Measurements from ENCODE around the gene SAMD14. TPM values are rescaled to one million over a fixed set of nuclear protein-coding genes. Genes with fewer than 3 reads are reported as not detected.

Gene SAMD14
- total RNA-seq, 1 donor from 2014 or later, result 14.7 TPM

DNA sequence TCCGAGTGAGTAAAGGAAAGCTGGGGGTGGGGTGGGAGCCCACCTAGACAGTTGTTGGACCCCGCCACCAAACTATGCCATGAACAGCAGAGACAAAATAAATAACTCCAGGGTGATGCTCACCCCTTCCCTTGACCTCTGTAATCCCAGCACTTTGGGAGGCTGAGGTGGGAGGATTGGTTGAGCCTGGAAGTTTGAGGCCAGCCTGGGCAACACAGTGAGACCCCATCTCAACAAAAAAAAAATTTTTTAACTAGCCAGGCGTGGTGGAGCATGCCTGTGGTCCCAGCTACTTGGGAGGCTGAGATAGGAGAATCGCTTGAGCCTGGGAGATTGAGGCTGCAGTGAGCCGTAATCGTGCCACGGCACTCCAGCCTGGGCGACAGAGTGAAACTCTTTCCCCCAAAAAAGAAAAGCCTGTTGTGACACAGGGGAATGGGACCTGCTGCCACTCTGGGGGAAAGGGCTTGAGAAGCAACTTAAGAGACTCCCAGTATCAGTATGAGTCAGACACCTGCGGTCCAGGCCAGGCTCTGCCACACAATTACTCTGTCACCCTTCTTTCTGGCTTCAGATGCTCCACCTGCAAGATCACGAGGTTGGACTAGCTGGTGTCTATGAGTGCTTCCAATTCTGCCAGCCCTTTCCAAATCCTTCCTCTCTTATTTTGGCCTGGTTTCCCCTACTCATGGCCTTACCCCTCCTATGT, 40.9 kb upstream of the SAMD14 start:
- TF ChIP-seq, protein P1, sequence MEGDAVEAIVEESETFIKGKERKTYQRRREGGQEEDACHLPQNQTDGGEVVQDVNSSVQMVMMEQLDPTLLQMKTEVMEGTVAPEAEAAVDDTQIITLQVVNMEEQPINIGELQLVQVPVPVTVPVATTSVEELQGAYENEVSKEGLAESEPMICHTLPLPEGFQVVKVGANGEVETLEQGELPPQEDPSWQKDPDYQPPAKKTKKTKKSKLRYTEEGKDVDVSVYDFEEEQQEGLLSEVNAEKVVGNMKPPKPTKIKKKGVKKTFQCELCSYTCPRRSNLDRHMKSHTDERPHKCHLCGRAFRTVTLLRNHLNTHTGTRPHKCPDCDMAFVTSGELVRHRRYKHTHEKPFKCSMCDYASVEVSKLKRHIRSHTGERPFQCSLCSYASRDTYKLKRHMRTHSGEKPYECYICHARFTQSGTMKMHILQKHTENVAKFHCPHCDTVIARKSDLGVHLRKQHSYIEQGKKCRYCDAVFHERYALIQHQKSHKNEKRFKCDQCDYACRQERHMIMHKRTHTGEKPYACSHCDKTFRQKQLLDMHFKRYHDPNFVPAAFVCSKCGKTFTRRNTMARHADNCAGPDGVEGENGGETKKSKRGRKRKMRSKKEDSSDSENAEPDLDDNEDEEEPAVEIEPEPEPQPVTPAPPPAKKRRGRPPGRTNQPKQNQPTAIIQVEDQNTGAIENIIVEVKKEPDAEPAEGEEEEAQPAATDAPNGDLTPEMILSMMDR (IDR thresholded peaks at IDR 0.05; ENCODE audit: insufficient read depth, low read length, poor library complexity, severe bottlenecking), result no peak
- H3K27me3 ChIP-seq (ENCODE audit: control insufficient read depth, insufficient read depth, low read length), result peaks cover 4% of the 10 kb centered on the region
- DNase-seq (ENCODE audit: low read depth), result no peak
- H3K36me3 ChIP-seq (ENCODE audit: control insufficient read depth, insufficient read depth, low read length), result no peaks in the 10 kb centered on the region
- H3K4me3 ChIP-seq (ENCODE audit: low read depth, low read length), result no peak overlapping the region

DNA sequence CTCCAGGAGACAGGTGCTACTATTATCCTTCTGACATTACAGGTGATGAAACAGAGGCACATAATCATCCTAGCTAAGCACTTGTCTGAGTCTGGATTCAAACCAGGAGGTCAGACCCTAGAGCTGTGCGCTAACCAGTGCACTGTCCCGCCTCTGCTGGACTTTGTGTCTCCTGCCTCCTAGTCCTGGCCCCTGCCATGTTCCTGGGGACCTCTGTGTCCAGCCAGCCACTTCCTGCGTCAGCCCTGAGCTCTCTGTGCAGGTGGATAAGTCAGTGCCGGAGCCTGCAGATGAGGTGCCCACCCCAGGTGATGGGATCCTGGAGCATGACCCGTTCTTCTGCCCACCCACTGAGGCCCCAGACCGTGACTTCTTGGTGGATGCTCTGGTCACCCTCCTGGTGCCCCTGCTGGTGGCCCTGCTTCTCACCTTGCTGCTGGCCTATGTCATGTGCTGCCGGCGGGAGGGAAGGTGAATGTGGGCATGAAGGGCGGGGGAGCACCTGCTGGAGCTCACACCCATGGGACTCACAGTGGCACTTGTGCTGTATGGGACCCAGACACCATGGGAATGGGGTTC, 40.0 kb upstream of the SAMD14 start:
- Histone ChIP-seq H3K4me3 (ENCODE audit: low read depth, low read length) (no peak overlapping the region), H3K27me3 (ENCODE audit: control insufficient read depth, insufficient read depth, low read length) (peaks cover 4% of the 10 kb centered on the region), H3K36me3 (ENCODE audit: control insufficient read depth, insufficient read depth, low read length) (no peaks in the 10 kb centered on the region)
- DNase-seq (ENCODE audit: low read depth), result no peak
- TF ChIP-seq, protein P1 (IDR thresholded peaks at IDR 0.05; ENCODE audit: insufficient read depth, low read length, poor library complexity, severe bottlenecking), result no peak

DNA sequence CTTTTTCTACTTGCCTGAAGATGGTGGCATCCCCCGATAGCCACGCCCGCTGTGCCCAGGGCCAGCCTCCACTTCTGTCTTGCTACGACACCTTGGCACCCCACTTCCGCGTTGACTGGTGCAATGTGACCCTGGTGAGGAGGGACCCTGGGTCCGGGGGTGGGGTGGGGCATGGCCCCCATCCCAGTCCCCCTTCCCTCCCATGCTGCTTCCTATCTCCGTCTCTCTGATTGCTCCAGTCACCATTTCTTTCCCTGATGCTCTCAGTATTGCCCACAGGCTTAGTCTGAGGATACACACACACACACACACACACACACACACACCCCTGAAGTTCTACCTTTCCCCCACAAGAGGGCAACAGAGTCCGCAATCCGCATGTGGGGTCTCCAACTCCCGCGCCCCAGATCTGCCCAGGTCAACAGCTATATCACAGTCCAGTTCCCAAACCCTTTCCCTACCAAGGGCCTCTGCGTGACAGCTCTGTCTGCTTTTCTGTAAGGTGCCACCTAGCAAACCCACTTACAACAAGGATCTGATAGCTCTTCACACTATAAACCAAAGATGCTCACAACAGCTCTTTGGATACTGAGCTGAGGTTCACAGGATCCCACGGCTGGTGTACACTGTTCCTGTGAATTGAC, 39.3 kb upstream of the SAMD14 start:
- H3K36me3 ChIP-seq (ENCODE audit: control insufficient read depth, insufficient read depth, low read length), result no peaks in the 10 kb centered on the region
- H3K4me3 ChIP-seq (ENCODE audit: low read depth, low read length), result no peak overlapping the region
- H3K27me3 ChIP-seq (ENCODE audit: control insufficient read depth, insufficient read depth, low read length), result peaks cover 4% of the 10 kb centered on the region
- TF ChIP-seq, protein P1 (IDR thresholded peaks at IDR 0.05; ENCODE audit: insufficient read depth, low read length, poor library complexity, severe bottlenecking), result peak; percentile 91
- no peak for DNase-seq (ENCODE audit: low read depth)

DNA sequence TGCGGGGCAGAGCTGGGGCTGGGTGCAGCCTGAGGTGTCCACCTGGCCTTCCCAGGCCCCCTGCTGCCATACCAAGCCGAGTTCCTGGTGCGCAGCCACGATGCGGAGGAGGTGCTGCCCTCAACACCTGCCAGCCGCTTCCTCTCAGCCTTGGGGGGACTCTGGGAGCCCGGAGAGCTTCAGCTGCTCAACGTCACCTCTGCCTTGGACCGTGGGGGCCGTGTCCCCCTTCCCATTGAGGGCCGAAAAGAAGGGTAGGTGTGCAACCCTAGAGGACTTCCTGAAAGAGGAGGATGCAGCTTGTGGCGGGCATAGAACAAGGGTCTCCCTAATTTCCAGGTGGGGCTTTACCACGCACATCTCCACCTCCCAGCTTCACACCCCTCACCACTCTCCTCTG, 38.4 kb upstream of the SAMD14 start:
- H3K36me3 ChIP-seq (ENCODE audit: control insufficient read depth, insufficient read depth, low read length), result no peaks in the 10 kb centered on the region
- H3K4me3 ChIP-seq (ENCODE audit: low read depth, low read length), result no peak overlapping the region

DNA sequence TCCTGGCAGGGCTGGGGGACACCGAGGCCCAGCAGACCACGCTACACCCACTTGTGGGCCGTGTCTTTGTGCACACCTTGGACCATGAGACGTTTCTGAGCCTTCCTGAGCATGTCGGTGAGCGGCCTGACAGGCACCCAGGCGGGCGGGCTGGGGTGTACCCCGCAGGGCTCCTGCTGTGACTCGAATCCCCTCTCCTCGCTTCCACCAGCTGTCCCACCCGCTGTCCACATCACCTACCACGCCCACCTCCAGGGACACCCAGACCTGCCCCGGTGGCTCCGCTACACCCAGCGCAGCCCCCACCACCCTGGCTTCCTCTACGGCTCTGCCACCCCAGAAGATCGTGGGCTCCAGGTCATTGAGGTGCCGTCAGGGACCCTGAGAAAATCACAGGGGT, 37.4 kb upstream of the SAMD14 start:
- Histone ChIP-seq H3K4me3 (ENCODE audit: low read depth, low read length) (no peak overlapping the region), H3K36me3 (ENCODE audit: control insufficient read depth, insufficient read depth, low read length) (no peaks in the 10 kb centered on the region), H3K27me3 (ENCODE audit: control insufficient read depth, insufficient read depth, low read length) (peaks cover 4% of the 10 kb centered on the region)
- no peak for DNase-seq (ENCODE audit: low read depth)
- TF ChIP-seq, protein P1 (IDR thresholded peaks at IDR 0.05; ENCODE audit: insufficient read depth, low read length, poor library complexity, severe bottlenecking), result no peak

More for the DNA sequence above, 38.4 kb upstream of the SAMD14 start:
- TF ChIP-seq, protein P1 (IDR thresholded peaks at IDR 0.05; ENCODE audit: insufficient read depth, low read length, poor library complexity, severe bottlenecking), result no peak
- peaks cover 4% of the 10 kb centered on the region for H3K27me3 ChIP-seq (ENCODE audit: control insufficient read depth, insufficient read depth, low read length)
- DNase-seq (ENCODE audit: low read depth), result no peak
